Measurements from ENCODE around the gene SCYGR8.

SCYGR8 gene

GRCh38 chr2:227759411-227760118 is 13.9 kb downstream of the SCYGR8 start:
- no peak overlapping the region for H3K4me3 ChIP-seq (ENCODE audit: low read depth, low read length)

- H3K4me3 ChIP-seq (ENCODE audit: low read depth, low read length): no peak overlapping the region
Observed at GRCh38 chr2:227761740-227762476, 16.2 kb downstream of the SCYGR8 start.

GRCh38 chr2:227765788-227766372 is 20.2 kb downstream of the SCYGR8 start:
- no peak overlapping the region for H3K4me3 ChIP-seq (ENCODE audit: low read depth, low read length)

GRCh38 chr2:227766373-227766883 is 20.7 kb downstream of the SCYGR8 start:
- no peak overlapping the region for H3K4me3 ChIP-seq (ENCODE audit: low read depth, low read length)

- H3K4me3 ChIP-seq (ENCODE audit: low read depth, low read length): no peak overlapping the region
Observed at GRCh38 chr2:227767830-227768229, 22.1 kb downstream of the SCYGR8 start.

- no peak overlapping the region for H3K4me3 ChIP-seq (ENCODE audit: low read depth, low read length)
Observed at GRCh38 chr2:227772197-227772661, 26.5 kb downstream of the SCYGR8 start.

GRCh38 chr2:227772932-227773331 is 27.2 kb downstream of the SCYGR8 start:
- H3K4me3 ChIP-seq (ENCODE audit: low read depth, low read length): no peak overlapping the region

GRCh38 chr2:227774011-227774624 is 28.4 kb downstream of the SCYGR8 start:
- no peak overlapping the region for H3K4me3 ChIP-seq (ENCODE audit: low read depth, low read length)

GRCh38 chr2:227774895-227775842 is 29.5 kb downstream of the SCYGR8 start:
- no peak overlapping the region for H3K4me3 ChIP-seq (ENCODE audit: low read depth, low read length)

- H3K4me3 ChIP-seq (ENCODE audit: low read depth, low read length): no peak overlapping the region
Observed at GRCh38 chr2:227780981-227781615, 35.4 kb downstream of the SCYGR8 start.

GRCh38 chr2:227781841-227782240 is 36.1 kb downstream of the SCYGR8 start:
- H3K4me3 ChIP-seq (ENCODE audit: low read depth, low read length): no peak overlapping the region

- H3K4me3 ChIP-seq (ENCODE audit: low read depth, low read length): no peak overlapping the region
Observed at GRCh38 chr2:227782804-227783203, 37.1 kb downstream of the SCYGR8 start.

- H3K4me3 ChIP-seq (ENCODE audit: low read depth, low read length): no peak overlapping the region
Observed at GRCh38 chr2:227783404-227784138, 37.9 kb downstream of the SCYGR8 start.

GRCh38 chr2:227785293-227785692 is 39.6 kb downstream of the SCYGR8 start:
- no peak overlapping the region for H3K4me3 ChIP-seq (ENCODE audit: low read depth, low read length)

- no peak overlapping the region for H3K4me3 ChIP-seq (ENCODE audit: low read depth, low read length)
Observed at GRCh38 chr2:227788561-227789018, 42.9 kb downstream of the SCYGR8 start.

- no peak overlapping the region for H3K4me3 ChIP-seq (ENCODE audit: low read depth, low read length)
Observed at GRCh38 chr2:227789803-227790202, 44.1 kb downstream of the SCYGR8 start.

GRCh38 chr2:227793148-227793712 is 47.5 kb downstream of the SCYGR8 start:
- no peak overlapping the region for H3K4me3 ChIP-seq (ENCODE audit: low read depth, low read length)

All from iPS-11a (cell line).